ENCODE measurements around the gene YLPM1.

- TF ChIP-seq ZNF274 (IDR thresholded peaks at IDR 0.05; ENCODE audit: low read depth, low read length) (no peak), YY1 (IDR thresholded peaks at IDR 0.05; ENCODE audit: insufficient read depth, insufficient read length) (no peak), SUZ12 (IDR thresholded peaks at IDR 0.05; ENCODE audit: extremely low read depth, insufficient read depth, insufficient read length) (no peak)
Observed at GRCh38 chr14:74868739-74869138, 105.6 kb downstream of the YLPM1 start.
